Fibroblast of skin of left quadriceps (primary cell): ENCODE data around the gene MCTP1.

Source experiments
- DNase-seq, 2 experiments: peaks; one replicate each; pipeline ENCODE4 v3.0.0-alpha.2; 2013; ENCODE audit warnings: low read depth in 2 of 2

The MCTP1 gene

DNA sequence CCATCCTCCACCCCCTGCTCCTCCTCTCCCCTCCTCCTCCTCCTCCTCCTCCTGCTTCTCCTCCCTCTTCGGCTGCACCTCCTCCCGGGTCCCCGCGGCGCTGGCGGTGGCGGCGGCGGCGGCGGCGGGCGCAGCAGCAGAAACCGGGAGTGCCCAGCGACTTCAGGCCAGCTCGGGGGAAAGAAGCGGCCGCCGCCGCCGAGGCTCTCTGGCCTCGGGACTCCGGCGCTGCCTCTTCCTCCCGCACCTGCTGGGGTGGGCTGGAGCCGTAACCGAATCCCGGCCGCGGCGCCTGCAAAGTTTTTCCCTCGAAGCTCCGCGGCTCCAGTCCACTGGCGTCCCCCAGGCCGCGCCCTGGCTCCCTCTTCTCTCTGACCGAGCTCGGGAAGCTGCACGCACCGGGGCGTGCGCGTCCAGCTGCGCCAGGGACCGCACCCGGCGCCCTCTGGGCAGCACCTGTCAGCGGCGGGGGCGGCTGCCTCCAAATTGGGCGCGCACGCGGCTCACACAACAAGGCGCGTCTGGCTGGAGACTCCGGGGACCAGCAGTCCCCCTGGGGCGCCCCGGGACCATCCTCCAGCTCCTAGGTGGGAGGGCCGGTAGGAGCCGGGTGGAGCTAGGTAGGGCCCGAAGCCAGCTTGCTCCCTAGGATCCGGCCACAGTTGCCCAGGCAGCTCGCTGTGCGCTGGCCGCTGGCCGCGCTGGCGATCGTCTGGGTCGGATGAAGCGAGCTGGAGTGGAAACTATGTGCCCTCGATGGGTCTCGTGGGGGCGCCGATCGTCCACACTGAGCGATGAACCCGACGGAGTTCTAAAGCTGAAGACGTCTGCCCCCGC, at the start of gene MCTP1:
MCTP1 (minus strand) TSS at position 523 of the 837 bp plus-strand sequence.
- DNase-seq: no peak

DNA sequence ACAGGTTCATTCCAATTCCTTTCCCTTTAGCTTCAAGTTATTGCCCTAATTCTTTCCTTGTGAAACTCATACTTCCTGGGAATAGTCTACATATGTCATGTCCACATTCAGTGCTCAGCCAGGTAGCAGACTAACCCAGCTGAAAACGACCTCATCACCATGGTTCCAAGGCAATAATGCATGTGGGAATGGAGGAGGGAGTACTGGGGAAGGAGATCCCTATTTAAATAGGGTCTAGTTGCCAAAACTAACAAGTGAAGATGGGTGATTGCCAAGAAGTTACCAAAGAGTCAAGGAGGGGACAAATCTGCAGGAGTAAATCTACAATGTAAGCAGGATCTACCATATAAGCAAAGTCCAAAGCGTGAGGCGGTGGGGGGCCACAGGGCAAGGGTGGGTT, 47.3 kb upstream of the MCTP1 start:
- no peak for DNase-seq

DNA sequence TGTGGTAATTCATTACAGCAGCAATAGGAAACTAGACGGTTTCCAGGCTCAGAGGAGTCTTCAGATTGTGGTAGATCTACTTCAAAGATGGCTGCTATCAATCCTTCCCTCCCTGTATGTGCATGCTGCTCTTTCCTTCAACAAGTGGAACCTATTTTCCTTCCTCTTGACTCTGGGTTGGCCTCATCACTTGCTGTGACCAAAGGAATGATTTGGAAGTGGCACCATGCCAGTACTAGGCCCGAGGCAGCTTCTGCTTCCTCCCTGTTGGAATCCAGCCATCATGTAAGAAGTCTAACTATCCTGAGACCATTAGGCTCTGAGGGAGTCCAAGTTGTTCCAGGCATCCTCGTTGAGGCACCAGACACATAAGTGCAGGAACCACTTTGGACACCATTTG, 46.5 kb upstream of the MCTP1 start:
- no peak for DNase-seq

DNA sequence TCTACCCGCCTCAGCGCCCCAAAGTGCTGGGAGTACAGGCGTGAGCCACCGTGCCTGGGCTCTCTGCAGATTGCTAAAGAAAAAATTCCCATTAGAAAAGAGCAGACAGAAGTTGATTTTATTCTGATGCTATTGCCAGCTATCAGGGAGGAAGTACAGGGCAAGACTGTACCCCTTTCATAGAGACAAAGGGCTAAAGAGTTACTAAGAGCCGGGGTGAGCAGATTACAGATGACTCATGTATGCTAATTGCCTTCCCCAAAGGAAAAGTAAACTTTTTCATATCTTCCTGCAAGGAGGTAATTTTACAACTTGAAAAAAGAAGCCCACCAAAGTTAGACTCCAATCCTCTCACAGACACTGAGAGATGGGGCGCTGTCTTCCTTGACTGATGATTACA, 42.3 kb upstream of the MCTP1 start:
- DNase-seq: no peak

DNA sequence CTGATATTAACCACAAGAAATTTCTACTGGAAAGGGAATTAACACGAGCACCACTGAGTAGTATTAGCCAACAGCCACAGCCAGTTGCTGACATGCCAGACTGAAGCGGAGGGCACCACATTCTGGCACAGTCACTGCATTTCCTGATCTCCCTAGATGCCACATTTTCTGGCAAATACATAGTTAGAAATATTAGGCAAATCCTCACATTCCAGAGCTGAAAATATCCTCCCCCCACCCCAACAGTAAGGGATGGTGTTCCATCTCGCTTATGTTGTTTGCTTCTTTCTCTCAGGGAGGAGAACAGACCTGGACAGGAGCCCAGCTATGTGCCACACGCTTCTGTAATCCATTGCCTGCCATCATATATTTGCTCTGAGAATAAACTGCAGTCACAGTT, 32.8 kb upstream of the MCTP1 start:
- DNase-seq: no peak

DNA sequence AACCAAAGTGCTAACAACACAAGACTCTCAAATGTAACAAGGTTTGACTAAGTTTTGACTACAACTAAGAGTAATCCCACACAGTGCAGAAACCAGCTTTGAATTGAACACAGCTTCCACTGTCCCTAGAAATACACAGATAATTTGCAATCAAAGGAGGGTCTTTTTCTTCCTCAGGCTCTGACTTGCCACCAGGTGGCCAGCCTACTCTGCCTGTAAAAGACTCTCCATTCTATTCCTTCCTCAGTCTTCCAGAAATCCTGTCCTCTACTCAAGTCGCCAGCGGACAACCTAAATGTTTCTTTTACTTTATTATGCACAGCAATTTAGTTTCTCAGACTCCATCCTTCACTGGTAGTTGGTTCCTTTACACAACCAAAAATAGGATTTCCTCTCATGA, 32.2 kb upstream of the MCTP1 start:
- no peak for DNase-seq

DNA sequence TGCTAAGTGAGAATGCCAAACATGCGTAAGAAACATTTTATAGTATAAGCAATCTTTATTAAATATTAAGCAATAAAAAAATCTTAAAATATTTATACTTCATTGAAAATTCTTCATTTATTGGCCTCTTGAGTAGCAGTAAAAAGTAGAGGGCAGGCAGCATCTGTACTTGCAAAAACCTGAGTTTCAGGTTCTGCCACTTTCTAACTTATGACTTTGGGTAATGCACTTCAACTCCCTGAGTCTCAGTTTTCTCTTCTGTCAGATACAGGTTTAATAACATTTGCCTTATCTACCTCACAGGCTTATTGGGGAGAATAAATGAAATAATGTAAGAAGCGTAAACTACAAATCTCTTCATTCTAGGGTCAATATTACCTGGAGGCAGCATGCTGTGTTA, 19.8 kb upstream of the MCTP1 start:
- no peak for DNase-seq

DNA sequence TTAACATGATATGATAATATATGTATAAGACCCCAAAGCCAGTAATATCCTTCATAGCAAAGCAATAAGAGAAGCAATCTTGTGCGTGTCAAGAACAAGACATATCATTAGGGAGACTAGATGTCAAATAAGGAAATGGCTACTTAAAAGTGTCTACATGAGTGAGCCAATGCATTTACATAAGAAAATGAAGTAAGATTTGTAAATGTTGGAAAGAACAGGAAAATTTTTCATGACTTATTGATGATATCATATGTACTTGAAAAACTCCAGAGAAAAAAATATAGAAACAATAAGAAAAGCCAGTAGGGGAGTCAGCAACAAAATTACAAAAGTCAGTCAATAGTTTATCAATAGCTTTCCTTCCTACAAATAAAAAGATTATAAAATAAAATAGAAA, 13.8 kb upstream of the MCTP1 start:
- DNase-seq: no peak

DNA sequence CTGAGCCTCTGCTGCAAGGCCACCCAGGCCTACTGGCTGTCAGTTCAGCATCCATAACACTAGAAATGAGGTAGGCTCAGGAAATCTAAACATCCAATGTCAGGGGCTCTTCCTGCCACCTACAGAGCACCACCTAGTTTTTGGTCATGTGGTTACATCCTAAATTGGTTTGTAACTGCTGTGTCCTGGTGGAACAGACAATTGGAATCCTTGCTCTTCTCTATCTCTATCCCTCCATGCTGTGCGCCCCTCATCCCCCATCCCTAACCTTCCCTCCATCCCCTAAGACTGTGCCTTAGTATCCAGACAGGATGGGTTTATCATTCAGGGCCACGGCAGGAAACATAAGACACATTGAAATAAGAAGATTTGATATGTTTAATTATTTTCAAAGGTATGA, 11.4 kb upstream of the MCTP1 start:
- DNase-seq: no peak

DNA sequence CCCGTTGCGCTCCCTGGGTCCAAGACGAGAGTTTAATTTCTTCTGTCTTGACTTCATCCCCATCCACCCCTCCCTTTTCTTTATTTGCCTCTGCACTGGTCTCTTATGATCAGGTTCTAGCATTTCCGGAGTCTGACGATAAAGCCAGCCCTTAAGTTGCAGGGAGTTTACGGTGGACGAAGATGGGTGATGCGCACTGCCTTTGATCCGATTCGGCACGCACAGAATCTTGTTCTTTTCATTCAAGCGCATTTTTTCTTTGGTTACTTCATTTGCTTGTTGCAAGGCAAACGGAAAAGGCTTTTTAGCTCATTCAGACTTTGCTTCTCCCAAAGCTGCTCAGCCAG, 488 bp upstream of the MCTP1 start:
- no peak for DNase-seq

DNA sequence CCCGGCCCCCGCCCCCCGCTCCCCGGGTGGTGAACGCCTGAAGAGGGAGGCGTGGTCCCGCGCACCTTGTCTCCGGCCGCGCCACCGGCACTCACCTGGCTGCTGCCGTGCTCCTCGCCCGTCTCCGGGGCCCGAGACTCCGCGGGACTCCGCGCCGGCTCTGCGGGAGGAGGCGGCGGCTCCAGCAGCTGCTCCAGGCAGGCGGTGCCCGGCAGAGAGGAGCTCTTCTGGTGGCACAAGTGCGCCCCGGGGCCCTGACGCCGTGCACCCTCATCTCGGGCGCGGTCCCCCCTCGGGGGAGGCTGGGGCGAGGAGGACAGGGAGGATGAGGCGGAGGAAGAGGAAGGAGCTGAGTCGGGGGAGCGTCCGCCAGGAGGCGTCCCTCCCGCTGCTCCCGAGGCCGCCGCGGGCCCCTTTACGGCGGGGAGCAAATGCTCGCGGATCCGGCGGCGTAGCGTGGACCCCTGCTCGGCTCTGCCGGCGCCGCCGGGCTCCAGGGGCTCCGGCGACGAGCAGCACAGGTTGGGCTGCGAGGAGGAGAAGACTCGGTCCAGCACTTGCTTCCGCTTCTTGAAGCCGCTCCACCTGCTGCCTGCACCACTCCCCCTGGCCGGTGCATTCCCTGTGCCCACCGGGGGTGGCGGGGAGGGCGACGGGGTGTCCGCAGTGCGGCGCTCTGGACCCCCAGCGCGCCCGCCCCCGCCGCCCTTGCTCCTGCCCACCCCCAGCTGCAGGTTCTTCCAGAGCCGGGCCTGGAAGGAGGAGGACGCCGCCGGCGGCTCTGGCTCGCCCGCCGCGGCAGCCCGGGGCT, 928 bp downstream of the MCTP1 start:
- DNase-seq: no peak

DNA sequence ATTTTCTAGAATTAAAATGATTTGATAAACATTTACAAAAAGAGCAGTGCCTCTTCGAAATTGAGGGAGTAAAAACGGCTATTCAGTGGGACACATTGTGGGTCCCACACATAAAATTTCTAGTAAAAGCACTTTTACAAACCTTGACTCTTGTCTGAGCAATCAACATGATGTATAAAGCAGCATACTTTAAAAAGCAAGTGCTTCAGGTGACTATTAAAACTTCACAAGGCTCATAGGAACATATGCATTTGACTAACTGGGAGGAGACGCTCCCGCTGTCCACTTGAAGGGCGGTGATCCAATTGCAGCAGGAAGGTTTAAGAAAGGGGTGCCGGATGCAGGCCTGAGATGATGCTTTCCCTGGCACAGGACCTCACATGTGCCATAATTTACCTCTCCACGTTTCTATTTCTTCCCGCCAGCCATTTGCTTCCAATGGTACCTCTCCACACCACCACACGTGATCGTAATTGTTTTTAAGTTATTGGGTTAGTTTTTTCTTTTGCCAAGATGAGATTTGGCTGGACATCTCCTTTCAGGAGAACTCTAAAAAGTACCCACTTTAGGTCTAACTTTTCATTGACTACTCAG, 1.8 kb downstream of the MCTP1 start:
- DNase-seq: no peak

DNA sequence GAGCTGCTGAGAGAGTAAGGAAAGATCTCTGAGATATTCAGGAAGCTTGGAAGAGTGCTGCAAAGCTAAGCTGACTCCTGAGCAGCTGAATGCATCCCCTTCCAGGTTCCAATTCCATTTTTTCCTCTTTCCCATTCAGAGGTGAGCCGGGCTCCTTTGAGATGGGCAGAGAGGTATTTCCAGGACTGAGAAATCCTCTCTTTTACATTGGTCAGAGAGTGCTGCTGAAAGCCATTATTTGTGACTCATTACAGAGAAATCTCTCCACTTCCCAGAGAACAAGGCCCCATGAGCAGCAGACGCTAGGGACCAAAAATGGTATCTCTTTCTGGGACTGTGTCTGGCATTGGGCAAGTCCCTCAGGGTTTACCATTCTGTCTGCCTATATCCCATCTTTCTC, 3.7 kb downstream of the MCTP1 start:
- peak in 1 of 2 experiments; percentile 17 for DNase-seq

DNA sequence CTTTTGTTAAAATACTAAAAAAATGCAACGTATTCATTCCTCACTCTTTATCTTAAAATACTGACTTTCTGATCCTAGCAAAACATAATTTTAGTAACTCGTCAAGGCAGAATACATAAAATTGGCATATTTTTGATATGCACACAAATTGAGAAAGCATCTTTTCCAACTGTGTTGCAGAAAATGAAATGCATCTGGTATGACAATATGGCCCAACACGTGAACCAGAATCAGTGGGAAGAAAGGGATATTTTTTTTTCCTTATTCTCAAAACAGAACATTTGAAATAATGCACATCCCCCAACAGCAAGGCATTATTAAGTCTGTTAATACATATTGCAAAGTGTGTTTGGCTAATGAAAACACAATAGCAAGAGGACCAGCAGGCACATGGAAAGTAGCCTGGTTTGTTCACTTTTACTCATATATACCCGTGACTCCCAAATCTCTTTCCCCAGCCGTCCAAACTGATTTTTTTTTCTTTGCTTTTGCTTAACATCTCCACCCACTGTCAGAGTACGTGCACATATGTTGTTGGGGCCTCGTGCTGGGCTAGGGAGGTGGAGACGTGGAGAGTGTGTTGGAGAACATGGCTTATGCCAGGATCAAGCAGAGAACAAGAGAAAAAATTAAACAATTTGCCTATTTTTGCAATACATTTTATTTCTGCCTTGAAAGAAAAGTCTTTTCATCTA, 4.3 kb downstream of the MCTP1 start:
- DNase-seq: no peak

DNA sequence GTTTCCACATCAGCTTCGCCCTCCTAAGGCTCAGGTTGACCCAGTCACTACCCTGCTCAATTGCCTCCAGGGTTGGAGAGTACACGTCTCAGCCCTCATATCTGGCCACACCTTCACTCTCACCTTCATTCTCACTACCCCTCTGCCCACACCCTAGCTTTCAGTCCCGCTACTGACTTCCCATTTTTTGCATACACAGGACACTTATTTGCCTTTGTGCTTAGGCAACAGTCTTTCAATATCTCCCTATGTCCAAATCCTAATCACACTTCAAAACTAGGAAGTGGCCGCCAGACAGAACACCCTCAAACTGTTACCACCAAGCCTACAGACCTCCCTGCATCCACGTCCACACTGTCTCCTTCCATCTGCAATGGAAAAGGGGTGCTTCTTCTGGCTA, 10.9 kb downstream of the MCTP1 start:
- no peak for DNase-seq

DNA sequence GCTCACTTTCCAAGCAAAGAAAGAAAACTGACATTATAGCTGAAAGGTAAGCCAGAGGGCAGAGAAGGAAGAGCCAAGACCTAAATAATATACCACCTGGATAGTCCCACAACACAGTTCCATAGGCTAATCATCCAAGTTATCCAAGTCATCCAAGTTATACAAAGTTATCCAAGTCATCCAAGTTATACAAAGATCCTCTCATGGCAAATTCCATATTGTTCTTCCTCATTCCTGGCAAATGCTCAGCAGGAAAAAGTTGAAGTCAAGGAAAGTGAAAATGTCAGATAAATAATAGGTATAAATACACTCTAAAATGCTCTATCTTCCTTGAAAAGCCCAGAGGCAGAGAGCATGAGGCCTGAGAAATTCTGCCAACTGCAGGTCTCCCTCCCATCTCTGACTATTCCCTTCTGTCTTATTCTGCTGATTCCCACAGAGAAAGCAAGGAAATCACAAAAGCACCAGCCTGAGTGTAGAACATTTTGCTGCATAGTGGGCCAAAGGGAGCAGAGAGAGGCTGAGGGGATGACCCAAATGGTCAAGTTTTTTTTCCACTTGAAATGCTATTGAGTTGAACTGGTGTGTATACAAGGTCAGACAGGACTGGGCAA, 12.5 kb downstream of the MCTP1 start:
- no peak for DNase-seq

DNA sequence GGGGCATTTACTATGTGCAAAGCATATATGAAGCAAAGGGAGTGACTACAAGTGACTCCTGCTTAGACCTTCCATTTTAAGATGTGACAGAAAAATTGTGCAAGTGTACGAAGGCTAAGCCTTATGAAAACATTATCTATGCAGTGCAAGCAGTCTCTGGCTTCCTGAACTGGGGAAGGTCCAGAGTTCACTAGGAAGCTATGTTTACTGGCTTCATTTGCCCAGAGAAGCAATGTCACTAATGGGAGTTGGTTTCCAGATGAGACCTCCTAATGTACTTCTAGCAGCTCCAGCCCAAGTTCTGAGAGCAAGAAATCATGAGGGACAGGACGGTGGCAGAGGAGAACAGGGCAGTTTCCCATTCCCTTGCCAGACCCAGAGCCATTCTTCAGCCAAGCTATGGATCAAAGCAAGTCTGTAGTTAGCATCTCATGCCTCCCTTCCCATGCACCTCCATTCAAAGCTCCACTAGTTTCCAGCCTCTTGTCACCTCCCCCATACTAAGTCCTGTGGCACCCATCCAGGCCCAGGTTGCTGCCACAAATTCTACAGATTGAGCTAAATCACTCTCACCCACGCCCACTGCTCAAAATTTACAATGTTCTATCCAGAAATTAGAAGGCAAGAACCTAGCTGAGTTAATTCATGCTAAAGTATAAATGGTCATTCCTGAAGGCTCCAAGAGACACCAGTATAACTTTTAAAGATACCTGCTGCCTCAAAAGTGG, 21.8 kb downstream of the MCTP1 start:
- no peak for DNase-seq

DNA sequence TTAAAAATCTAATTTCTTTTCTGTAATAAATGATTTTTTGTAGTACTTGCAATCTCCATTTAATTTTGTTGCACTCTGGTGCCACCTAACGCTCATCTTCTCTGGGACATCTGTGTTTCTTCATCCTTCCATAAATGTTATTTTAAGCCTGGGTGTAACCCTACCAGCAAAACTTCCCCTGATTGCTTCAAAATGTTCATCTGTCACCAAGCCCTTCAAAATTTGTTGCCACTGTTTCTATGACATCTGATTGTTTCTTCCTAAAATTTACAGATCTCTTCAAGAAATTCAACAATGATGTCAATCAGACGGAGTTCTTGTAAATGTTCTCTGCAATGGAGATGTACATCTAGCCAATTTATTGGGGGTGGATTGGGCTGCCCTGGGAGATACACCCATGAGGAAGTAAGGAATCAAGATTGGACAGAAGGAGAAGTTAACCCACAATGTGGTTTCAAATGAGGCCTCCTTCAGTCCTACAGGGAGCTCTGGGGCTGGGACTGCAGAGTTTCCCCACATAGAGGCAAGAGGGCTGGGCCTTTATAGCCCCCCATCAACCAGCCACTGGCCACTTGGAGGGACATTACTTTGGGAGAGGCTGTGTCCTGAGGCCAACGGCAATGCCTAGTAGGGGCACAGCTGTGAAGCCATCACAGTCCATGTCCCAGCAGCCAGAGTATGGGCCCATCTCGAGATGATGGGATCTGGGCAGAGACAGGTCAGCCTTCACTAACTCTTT, 23.3 kb downstream of the MCTP1 start:
- DNase-seq: no peak

DNA sequence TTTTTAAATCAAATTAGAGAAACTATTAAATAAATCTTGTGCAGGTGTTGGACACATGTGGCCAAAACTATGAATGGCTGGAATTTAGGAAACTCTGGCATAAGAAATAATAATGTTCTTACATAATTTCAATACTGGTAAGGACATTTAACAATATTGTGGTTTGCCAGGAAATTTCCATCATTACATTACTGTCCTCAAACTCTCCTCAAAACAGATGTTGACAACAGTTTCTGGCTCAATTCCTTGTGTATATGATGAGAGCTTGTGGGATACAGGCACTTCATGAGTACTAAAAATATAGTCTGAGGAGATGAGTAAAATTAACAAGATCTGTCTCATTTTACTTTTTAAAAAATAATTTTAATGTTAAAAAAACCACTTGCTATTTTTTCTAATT, 27.9 kb downstream of the MCTP1 start:
- DNase-seq: no peak

DNA sequence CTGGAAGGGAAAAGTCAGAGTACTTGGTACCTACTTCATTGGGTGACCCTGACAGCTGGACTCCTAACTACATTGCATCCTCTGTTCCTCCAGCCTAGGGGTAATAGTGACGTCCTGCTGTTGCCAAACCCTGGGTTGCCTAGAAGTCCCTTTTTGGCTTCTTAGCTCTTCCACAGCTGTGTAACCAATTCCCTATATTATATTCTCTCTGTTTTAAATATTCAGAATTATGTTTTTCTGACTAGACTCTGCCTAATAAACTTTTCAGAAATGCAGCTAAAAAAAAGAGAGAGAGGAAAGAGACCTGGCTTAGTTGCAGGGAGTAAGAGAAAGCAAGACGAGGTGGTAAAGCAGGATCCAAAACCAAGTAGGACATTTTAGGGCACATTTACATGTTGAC, 28.4 kb downstream of the MCTP1 start:
- no peak for DNase-seq

DNA sequence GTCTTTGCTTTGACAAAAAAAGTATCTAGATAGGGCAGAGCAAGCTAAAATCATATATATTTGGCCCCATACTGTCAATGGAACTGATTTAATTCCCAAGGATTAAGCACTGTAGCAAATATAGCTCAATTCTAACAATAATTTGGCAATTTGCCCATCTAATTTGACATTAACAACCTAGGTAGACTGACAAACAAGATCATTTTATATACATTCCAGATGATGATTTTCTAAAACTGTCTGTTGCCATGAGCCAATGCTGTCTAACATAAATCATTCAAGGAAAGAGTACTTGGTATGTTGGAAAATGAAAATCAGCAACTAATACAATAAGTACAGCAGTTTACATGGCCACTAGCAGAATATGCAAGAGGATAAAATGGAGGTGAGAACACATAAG, 32.1 kb downstream of the MCTP1 start:
- DNase-seq: no peak
